Spleen (tissue), 11 donors: ENCODE data around the gene USP36. TPM values are rescaled to one million over a fixed set of nuclear protein-coding genes. Genes with fewer than 3 reads are reported as not detected.

Experiments
- DNase-seq: peaks from one replicate; pipeline ENCODE4 v3.0.0-alpha.2; 2020
- H3K27ac ChIP-seq, 8 donors: fragments of 200-600 bp; sonication (generic) in 7 of 8; 1 replicate in 4 of 8; 2 replicates in 4 of 8; pipeline versions ENCODE4 v1.5.0 to v1.8.0; 2016 to 2021; ENCODE audit warnings: inconsistent platforms in 4 of 8, mild to moderate bottlenecking in 4 of 8, moderate library complexity in 1 of 8
- H3K27me3 ChIP-seq, 7 donors: fragments of 200-600 bp; sonication (generic) in 6 of 7; replicated peaks in 1 of 7; 1 replicate in 4 of 7; 2 replicates in 3 of 7; pipeline versions ENCODE4 v1.5.0 to v1.8.0; 2016 to 2021; ENCODE audit warnings: inconsistent platforms in 3 of 7, mild to moderate bottlenecking in 1 of 7
- H3K36me3 ChIP-seq, 6 donors: fragments of 200-600 bp; sonication (generic) in 5 of 6; 1 replicate in 4 of 6; 2 replicates in 2 of 6; pipeline versions ENCODE4 v1.5.0 to v1.8.0; 2016 to 2021; ENCODE audit warnings: inconsistent platforms in 2 of 6
- H3K4me1 ChIP-seq, 6 donors: fragments of 200-600 bp; sonication (generic) in 5 of 6; 1 replicate in 3 of 6; 2 replicates in 3 of 6; pipeline versions ENCODE4 v1.5.0 to v1.8.0; 2016 to 2021; ENCODE audit warnings: inconsistent platforms in 3 of 6
- H3K4me3 ChIP-seq, 8 donors: fragments of 200-600 bp; sonication (generic) in 7 of 8; 1 replicate in 4 of 8; 2 replicates in 4 of 8; pipeline versions ENCODE4 v1.5.0 to v1.8.0; 2016 to 2021; ENCODE audit warnings: inconsistent platforms in 4 of 8, mild to moderate bottlenecking in 4 of 8, moderate library complexity in 2 of 8
- H3K9me3 ChIP-seq, 8 donors: fragments of 200-600 bp; sonication (generic) in 7 of 8; 1 replicate in 4 of 8; 2 replicates in 4 of 8; pipeline versions ENCODE4 v1.5.0 to v1.8.0; 2016 to 2021; ENCODE audit warnings: inconsistent platforms in 4 of 8
- CTCF ChIP-seq, 11 experiments: fragments of 200-600 bp in 7 of 11; fragments of 450-650 bp in 4 of 11; sonication (generic) in 4 of 11; IDR thresholded peaks in 8 of 11; conservative IDR thresholded peaks in 3 of 11; 1 replicate in 7 of 11; 2 replicates in 4 of 11; pipeline versions ENCODE4 v1.4.0 to v1.8.0; 2016 to 2021; ENCODE audit warnings: antibody characterized with exemption in 11 of 11, inconsistent platforms in 4 of 11, mild to moderate bottlenecking in 1 of 11
- POLR2A ChIP-seq, 3 donors: fragments of 450-650 bp; IDR thresholded peaks; one replicate each; pipeline ENCODE4 v1.5.1; 2017; ENCODE audit warnings: antibody characterized with exemption in 3 of 3, mild to moderate bottlenecking in 1 of 3
- POLR2AphosphoS5 ChIP-seq, 3 donors: sonication (generic); formaldehyde crosslinking; IDR thresholded peaks; one replicate each; pipeline ENCODE4 v1.5.1; 2017; ENCODE audit warnings: antibody characterized with exemption in 3 of 3
- WGBS, 5 donors: extraction: QIAGEN DNeasy Blood & Tissue Kit in 3 of 5; methylation state at CpG; one replicate each; pipeline versions ENCODE4 v1.1.5 to v1.1.7; 2013 to 2018; 5-methylcytosine and 5-hydroxymethylcytosine counted together
- intact Hi-C: fragments of 100-400 bp; cut with DNase I; formaldehyde crosslinking; loops from one replicate; pipeline ENCODE4 v1.15.0; 2023; ENCODE audit warnings: low total_unique reads
- polyA plus RNA-seq, 3 donors: library from polyadenylated mRNA; stranded (reverse); fragments of 200-250 nt; gene quantifications; one replicate each; pipeline ENCODE4 v1.2.1, GENCODE V29; 2013
- total RNA-seq, 7 donors: library from RNA; depleted of rRNA in 3 of 7; stranded (reverse); fragments of >200 nt in 3 of 7; fragmentation: NEBNext Ultra II Directional in 4 of 7; extraction: Animal tissue kit (Norgen Biotek cat#: 25700) in 4 of 7; gene quantifications; one replicate each; pipeline versions ENCODE4 v1.1.0 to v1.2.1, GENCODE V29; 2016 to 2021
- donor health status: healthy with polysubstance abuse.
- donor health status: DM: no; HTN: no; CAD: no; lungs with moderate emphysema.
- donor health status: DM: no; HTN: no; CAD: no.
- donor health status: Bipolar disorder and iron deficiency.
- donor health status: healthy.
- donor health status: DM: no; HTN: no; CAD: no.
- donor health status: DM: yes; HTN: yes; CAD: no.

Gene USP36
- total and polyA plus RNA-seq, 10 donors = 13.4 to 95.0 (median 51.6) TPM

- intact Hi-C loops = no loop called here
- Histone ChIP-seq H3K27me3 (no peaks in the 10 kb centered on the region), H3K27ac (peak overlapping the region; percentile 66 to 86 (median 80)), H3K9me3 (no peaks in the 10 kb centered on the region), H3K4me3 (peak overlapping the region in 1 of 8 donors; percentile 1), H3K36me3 (peaks cover 11 to 100% (median 91%) of the 10 kb centered on the region in 6 donors), H3K4me1 (peaks cover 17 to 46% (median 31%) of the 10 kb centered on the region in 6 donors)
- peak; percentile 61 for DNase-seq
- TF ChIP-seq CTCF (IDR thresholded peaks at IDR 0.05 in 8 of 11, conservative IDR thresholded peaks at IDR 0.05 in 3 of 11) = no peak
- TF ChIP-seq POLR2AphosphoS5 (IDR thresholded peaks at IDR 0.05) = no peak
- TF ChIP-seq POLR2A (IDR thresholded peaks at IDR 0.05) = no peak
- 73 to 78% (median 75%) methylated on average over 19 of the region's 19 CpGs for WGBS, 5 donors
These were observed 22.3 kb downstream of the USP36 start for GRCh38 chr17:78818152-78818846.

- H3K27me3 ChIP-seq = no peaks in the 10 kb centered on the region
- peak; percentile 23 for DNase-seq
- H3K4me1 ChIP-seq = peaks cover 17 to 45% (median 31%) of the 10 kb centered on the region in 6 donors
- peak overlapping the region; percentile 13 to 86 (median 77) for H3K27ac ChIP-seq
- intact Hi-C loops = no loop called here
- WGBS, 5 donors = 60 to 69% (median 64%) methylated on average over 6 of the region's 6 CpGs
- no peaks in the 10 kb centered on the region for H3K9me3 ChIP-seq
- H3K36me3 ChIP-seq = peaks cover 11 to 100% (median 92%) of the 10 kb centered on the region in 6 donors
- H3K4me3 ChIP-seq = no peak overlapping the region
- TF ChIP-seq CTCF (IDR thresholded peaks at IDR 0.05 in 8 of 11, conservative IDR thresholded peaks at IDR 0.05 in 3 of 11) (no peak), POLR2AphosphoS5 (IDR thresholded peaks at IDR 0.05) (peak in 1 of 3 donors; percentile 78)
These were observed 23.5 kb downstream of the USP36 start for GRCh38 chr17:78817123-78817522.

- Histone ChIP-seq H3K4me1 (peaks cover 17 to 45% (median 31%) of the 10 kb centered on the region in 6 donors), H3K27me3 (no peaks in the 10 kb centered on the region), H3K4me3 (no peak overlapping the region), H3K36me3 (peaks cover 15 to 100% (median 93%) of the 10 kb centered on the region in 6 donors), H3K9me3 (no peaks in the 10 kb centered on the region), H3K27ac (peak overlapping the region in 1 of 8 donors; percentile 86)
- no peak for TF ChIP-seq CTCF (IDR thresholded peaks at IDR 0.05 in 8 of 11, conservative IDR thresholded peaks at IDR 0.05 in 3 of 11)
- no peak for TF ChIP-seq POLR2AphosphoS5 (IDR thresholded peaks at IDR 0.05)
- TF ChIP-seq POLR2A (IDR thresholded peaks at IDR 0.05) = no peak
- 82 to 98% (median 84%) methylated on average over 7 of the region's 7 CpGs for WGBS, 5 donors
- intact Hi-C loops = no loop called here
- no peak for DNase-seq
These were observed 24.9 kb downstream of the USP36 start for GRCh38 chr17:78815696-78816095.

GRCh38 chr17:78812855-78813254 lies 27.8 kb downstream of the USP36 start:
- peaks cover under 1 to 20% (median 9%) of the 10 kb centered on the region in 6 donors for H3K4me1 ChIP-seq
- TF ChIP-seq POLR2AphosphoS5 (IDR thresholded peaks at IDR 0.05) (no peak), CTCF (IDR thresholded peaks at IDR 0.05 in 8 of 11, conservative IDR thresholded peaks at IDR 0.05 in 3 of 11) (no peak), POLR2A (IDR thresholded peaks at IDR 0.05) (no peak)
- WGBS, 5 donors = 74 to 86% (median 81%) methylated on average over 8 of the region's 8 CpGs
- peak overlapping the region in 2 of 8 donors; percentile 18 to 55 for H3K27ac ChIP-seq
- H3K36me3 ChIP-seq = peaks cover 15 to 100% (median 95%) of the 10 kb centered on the region in 6 donors
- no peaks in the 10 kb centered on the region for H3K27me3 ChIP-seq
- intact Hi-C loops = no loop called here
- no peaks in the 10 kb centered on the region for H3K9me3 ChIP-seq
- peak; percentile 28 for DNase-seq
- H3K4me3 ChIP-seq = no peak overlapping the region
